ENCODE data around the gene SCT.

The SCT gene

DNA sequence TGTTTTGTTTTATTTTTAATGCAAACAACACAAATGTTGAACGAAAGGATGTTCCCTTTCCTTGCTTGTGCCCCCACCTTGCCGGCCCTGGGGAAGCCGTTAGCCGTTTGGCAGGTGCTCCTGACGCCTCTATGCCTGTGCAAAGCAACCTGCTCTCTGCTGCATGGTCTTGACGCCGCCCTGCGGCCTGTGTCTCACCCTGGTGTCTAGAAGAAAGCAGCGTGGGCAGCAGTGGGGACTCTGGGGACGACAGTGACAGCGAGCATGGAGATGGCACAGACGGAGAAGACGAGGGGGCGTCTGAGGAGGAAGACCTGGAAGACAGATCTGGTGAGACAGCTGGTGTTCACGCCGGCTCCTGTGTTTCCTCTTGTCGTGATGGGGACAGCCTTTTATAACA is 45.2 kb downstream of the SCT start:
- no peak for DNase-seq

DNA sequence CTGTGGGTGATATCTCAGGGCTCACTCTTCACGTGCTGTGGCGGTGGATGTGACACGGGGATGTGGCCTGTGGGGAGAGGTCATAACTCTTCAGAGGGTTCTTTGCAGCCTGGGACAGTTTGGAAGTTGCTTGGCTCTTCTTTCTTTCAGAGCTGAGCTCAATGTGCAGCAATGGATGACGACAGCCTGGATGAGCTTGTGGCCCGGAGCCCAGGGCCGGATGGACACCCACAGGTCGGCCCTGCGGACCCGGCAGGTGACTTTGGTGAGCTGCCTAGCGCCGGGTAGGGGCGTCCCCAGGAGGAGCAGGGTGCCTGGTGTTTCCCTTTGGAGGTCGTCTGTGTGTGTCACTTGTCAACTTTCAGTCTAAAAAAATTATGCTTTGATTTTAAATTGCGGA is 45.6 kb downstream of the SCT start:
- DNase-seq: no peak

DNA sequence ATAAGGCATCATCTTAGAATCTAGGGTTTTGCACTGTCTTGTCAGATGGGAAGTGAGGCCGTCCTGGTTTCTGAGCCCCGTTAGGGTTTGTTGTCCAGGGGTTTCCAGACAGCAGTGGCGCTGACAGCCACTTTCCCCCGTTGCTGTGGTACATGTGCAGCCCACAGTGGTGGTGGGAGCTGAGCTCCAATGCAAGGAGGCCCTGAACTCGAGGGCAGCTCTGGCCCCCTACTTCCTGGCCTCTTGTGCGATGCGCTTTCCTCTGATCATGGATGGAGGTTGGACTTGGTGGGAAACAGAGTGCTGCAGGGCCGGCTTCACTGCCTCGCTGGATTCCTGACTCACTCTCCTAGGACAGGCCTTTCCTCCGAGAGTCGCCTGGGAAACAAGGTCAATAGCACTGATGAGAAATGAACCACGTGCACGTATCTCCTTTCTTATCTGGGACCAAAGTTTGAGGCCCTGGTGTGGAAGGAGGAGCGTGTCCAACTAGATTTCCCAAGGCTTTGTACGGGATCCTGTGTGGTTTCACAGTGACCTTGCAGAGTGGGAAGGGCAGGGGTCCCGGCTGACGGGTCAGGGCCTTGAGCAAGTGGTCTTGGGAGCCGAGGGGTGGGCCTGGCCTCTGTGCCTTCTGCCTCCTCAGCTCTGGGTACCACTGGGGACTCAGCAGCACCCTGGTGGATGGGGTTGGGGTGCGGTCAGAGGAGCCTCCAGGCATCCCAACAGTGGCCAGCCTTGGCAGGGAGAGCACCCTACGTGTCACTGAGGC is 47.0 kb downstream of the SCT start:
- no peak for DNase-seq

DNA sequence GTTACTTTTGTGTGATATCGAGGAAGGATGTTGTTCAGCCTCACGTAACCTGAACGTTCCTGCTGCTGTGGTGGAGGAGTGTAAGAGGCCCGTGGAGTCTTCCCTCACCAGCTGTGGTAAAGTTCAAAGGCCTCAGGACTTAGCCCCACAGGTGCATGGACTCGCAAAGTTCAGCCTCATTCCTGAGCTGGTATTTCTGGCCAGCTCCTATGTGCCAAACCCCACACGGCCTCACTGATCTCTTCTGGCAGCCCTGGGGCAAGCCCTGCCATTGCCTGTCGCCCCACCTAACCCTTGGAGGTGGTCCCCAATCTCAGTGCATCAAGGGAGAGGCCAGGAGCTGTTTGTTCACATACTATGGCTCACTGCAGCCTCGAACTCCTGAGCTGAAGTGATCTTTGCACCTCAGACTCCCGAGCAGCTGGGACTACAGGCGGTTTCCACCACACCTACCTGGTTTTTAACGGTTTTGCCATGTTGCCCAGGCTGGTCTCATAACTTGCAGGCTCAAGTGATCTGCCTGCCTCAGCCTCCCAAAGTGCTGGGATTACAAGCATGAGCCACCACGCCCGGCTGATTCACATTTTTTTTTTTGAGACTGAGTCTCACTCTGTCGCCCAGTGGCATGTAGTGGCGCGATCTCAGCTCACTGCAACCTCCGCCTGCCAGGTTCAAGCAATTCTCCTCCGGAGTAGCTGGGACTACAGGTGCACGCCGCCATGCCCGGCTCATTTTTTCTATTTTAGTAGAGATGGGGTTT is 48.5 kb downstream of the SCT start:
- DNase-seq: no peak

DNA sequence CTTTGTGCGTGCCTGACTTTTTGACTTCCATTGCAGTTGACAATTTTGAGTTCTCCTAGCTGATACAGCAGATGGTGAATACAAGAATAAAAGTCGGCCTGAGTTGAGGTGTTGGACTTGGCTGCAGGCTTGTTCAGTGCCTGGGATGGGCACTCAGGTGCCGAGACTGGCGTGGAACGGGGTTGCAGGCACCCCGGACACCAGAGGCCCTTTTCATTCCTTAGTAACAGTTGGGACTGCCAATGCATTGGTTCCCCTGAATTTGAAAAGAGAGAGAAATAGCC is 49.4 kb downstream of the SCT start:
- no peak for DNase-seq

DNA sequence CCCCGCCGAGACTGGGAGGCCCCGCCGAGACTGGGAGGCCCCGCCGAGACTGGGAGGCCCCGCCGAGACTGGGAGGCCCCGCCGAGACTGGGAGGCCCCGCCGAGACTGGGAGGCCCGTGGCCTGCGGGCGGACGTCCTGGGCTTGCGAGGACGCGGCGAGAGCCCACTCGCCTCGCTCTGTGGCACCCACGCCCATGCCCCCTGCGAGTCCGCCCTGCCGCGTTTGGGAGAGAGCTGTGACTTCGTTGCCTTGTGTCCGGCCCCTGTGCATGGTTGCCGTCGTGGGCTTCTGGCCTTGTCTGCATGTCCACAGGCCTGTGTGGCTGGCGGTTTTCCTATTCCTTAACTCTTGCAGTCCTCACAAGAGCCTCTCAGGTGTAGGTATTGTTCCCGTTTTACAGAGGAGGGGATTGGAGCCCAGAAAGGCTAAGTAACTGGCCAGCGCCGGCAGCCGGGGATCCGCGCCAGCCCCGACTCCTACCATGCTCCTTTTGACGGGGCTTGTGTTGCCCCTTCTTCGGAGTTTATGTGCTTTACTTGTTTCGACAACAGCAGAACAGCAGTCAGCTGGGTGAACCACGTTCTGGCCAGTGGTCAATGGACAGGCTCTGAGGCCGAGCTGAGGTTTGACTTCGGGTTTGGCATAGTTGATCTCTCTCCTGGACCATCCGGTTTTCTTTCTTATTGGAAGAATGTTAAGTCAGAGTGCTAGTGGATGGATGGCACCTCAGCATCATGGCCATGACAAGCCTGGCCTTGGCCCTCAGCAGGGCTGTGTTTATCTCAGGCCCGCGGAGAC is 50.0 kb downstream of the SCT start:
- DNase-seq: no peak
